ENCODE data around the gene ERICH3.

ERICH3 gene

DNA sequence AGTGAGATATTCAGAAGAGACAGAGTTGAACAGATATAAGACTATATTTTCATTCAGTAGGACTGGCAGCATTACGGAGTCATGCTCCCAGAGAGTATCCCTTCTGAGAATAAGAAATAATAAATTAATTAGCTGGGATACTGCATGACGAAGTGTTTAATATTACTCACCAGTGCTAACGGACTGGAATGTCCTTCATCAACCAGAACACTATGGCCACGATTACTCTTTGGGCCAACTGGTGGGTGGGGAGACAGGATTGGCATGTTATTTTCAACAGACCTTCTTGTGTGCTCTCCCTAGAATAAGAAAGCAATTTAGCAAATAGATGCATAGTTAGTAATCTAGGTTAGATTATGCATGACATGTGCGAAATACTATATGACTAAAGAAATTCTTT lies 32.4 kb downstream of the ERICH3 start:
- Histone ChIP-seq H3K9me3 (ENCODE audit: insufficient read depth, low read length) (no peaks in the 10 kb centered on the region), H3K27me3 (ENCODE audit: low read length) (no peaks in the 10 kb centered on the region), H3K79me2 (ENCODE audit: insufficient read depth, low read length) (no peaks in the 10 kb centered on the region), H3F3A (ENCODE audit: insufficient read depth) (no peaks in the 10 kb centered on the region), H4K20me1 (ENCODE audit: low read depth, low read length) (no peaks in the 10 kb centered on the region), H2AFZ (ENCODE audit: low read depth, low read length, severe bottlenecking) (no peak overlapping the region), H3K9me2 (replicated peaks; ENCODE audit: insufficient read depth, low read length) (no peaks in the 10 kb centered on the region), H3K9ac (ENCODE audit: low read length) (no peak overlapping the region), H3K27ac (ENCODE audit: low read depth, low read length) (no peak overlapping the region), H3K4me3 (ENCODE audit: insufficient read depth, low read length, poor library complexity, severe bottlenecking) (no peak overlapping the region), H3K36me3 (ENCODE audit: low read length) (no peaks in the 10 kb centered on the region), H3K4me2 (ENCODE audit: low read depth, low read length, poor library complexity, severe bottlenecking) (no peak overlapping the region)
- TF ChIP-seq CTCF (IDR thresholded peaks at IDR 0.05; ENCODE audit: insufficient read depth, low read length, poor library complexity, severe bottlenecking) (no peak), EZH2phosphoT487 (conservative IDR thresholded peaks at IDR 0.05; ENCODE audit: low read length) (no peak)

- H4K20me1 ChIP-seq (ENCODE audit: low read depth, low read length), result no peaks in the 10 kb centered on the region
- TF ChIP-seq CTCF (IDR thresholded peaks at IDR 0.05; ENCODE audit: insufficient read depth, low read length, poor library complexity, severe bottlenecking) (no peak), EZH2phosphoT487 (conservative IDR thresholded peaks at IDR 0.05; ENCODE audit: low read length) (no peak)
- no peak overlapping the region for H3K27ac ChIP-seq (ENCODE audit: low read depth, low read length)
- H3K9me3 ChIP-seq (ENCODE audit: insufficient read depth, low read length), result no peaks in the 10 kb centered on the region
- H3K9me2 ChIP-seq (replicated peaks; ENCODE audit: insufficient read depth, low read length), result no peaks in the 10 kb centered on the region
- H3K9ac ChIP-seq (ENCODE audit: low read length), result no peak overlapping the region
- H3K27me3 ChIP-seq (ENCODE audit: low read length), result no peaks in the 10 kb centered on the region
- no peak overlapping the region for H3K4me3 ChIP-seq (ENCODE audit: insufficient read depth, low read length, poor library complexity, severe bottlenecking)
- H3K36me3 ChIP-seq (ENCODE audit: low read length), result no peaks in the 10 kb centered on the region
- H3F3A ChIP-seq (ENCODE audit: insufficient read depth), result no peaks in the 10 kb centered on the region
- H2AFZ ChIP-seq (ENCODE audit: low read depth, low read length, severe bottlenecking), result no peak overlapping the region
- no peak overlapping the region for H3K4me2 ChIP-seq (ENCODE audit: low read depth, low read length, poor library complexity, severe bottlenecking)
- no peaks in the 10 kb centered on the region for H3K79me2 ChIP-seq (ENCODE audit: insufficient read depth, low read length)
Observed at GRCh38 chr1:74637296-74637695, 36.3 kb downstream of the ERICH3 start.

GRCh38 chr1:74629283-74629682 lies 44.3 kb downstream of the ERICH3 start:
- Histone ChIP-seq H3K9me3 (ENCODE audit: insufficient read depth, low read length) (no peaks in the 10 kb centered on the region), H2AFZ (ENCODE audit: low read depth, low read length, severe bottlenecking) (no peak overlapping the region), H3K79me2 (ENCODE audit: insufficient read depth, low read length) (no peaks in the 10 kb centered on the region), H3F3A (ENCODE audit: insufficient read depth) (no peaks in the 10 kb centered on the region), H3K9me2 (replicated peaks; ENCODE audit: insufficient read depth, low read length) (no peaks in the 10 kb centered on the region), H3K9ac (ENCODE audit: low read length) (no peak overlapping the region), H3K36me3 (ENCODE audit: low read length) (no peaks in the 10 kb centered on the region), H3K4me3 (ENCODE audit: insufficient read depth, low read length, poor library complexity, severe bottlenecking) (no peak overlapping the region), H3K4me2 (ENCODE audit: low read depth, low read length, poor library complexity, severe bottlenecking) (no peak overlapping the region), H4K20me1 (ENCODE audit: low read depth, low read length) (no peaks in the 10 kb centered on the region), H3K27me3 (ENCODE audit: low read length) (no peaks in the 10 kb centered on the region), H3K27ac (ENCODE audit: low read depth, low read length) (no peak overlapping the region)
- no peak for TF ChIP-seq CTCF (IDR thresholded peaks at IDR 0.05; ENCODE audit: insufficient read depth, low read length, poor library complexity, severe bottlenecking)
- TF ChIP-seq EZH2phosphoT487 (conservative IDR thresholded peaks at IDR 0.05; ENCODE audit: low read length), result no peak

- no peaks in the 10 kb centered on the region for H3K36me3 ChIP-seq (ENCODE audit: low read length)
- no peaks in the 10 kb centered on the region for H3K9me2 ChIP-seq (replicated peaks; ENCODE audit: insufficient read depth, low read length)
- no peaks in the 10 kb centered on the region for H3K79me2 ChIP-seq (ENCODE audit: insufficient read depth, low read length)
- TF ChIP-seq EZH2phosphoT487 (conservative IDR thresholded peaks at IDR 0.05; ENCODE audit: low read length), result no peak
- no peaks in the 10 kb centered on the region for H3K27me3 ChIP-seq (ENCODE audit: low read length)
- H2AFZ ChIP-seq (ENCODE audit: low read depth, low read length, severe bottlenecking), result no peak overlapping the region
- H3K4me3 ChIP-seq (ENCODE audit: insufficient read depth, low read length, poor library complexity, severe bottlenecking), result no peak overlapping the region
- no peak overlapping the region for H3K9ac ChIP-seq (ENCODE audit: low read length)
- H3K9me3 ChIP-seq (ENCODE audit: insufficient read depth, low read length), result no peaks in the 10 kb centered on the region
- H3K27ac ChIP-seq (ENCODE audit: low read depth, low read length), result no peak overlapping the region
- H3F3A ChIP-seq (ENCODE audit: insufficient read depth), result no peaks in the 10 kb centered on the region
- H4K20me1 ChIP-seq (ENCODE audit: low read depth, low read length), result no peaks in the 10 kb centered on the region
- H3K4me2 ChIP-seq (ENCODE audit: low read depth, low read length, poor library complexity, severe bottlenecking), result no peak overlapping the region
Observed at GRCh38 chr1:74623716-74624115, 49.9 kb downstream of the ERICH3 start.

All from SU-DHL-6 (cell line).